ENCODE results near the gene AAGAB. TPM values are rescaled to one million over a fixed set of nuclear protein-coding genes. Genes with fewer than 3 reads are reported as not detected.

Gene AAGAB
- total and polyA plus RNA-seq, 8 donors: 11.2 to 89.5 (median 32.0) TPM

DNA sequence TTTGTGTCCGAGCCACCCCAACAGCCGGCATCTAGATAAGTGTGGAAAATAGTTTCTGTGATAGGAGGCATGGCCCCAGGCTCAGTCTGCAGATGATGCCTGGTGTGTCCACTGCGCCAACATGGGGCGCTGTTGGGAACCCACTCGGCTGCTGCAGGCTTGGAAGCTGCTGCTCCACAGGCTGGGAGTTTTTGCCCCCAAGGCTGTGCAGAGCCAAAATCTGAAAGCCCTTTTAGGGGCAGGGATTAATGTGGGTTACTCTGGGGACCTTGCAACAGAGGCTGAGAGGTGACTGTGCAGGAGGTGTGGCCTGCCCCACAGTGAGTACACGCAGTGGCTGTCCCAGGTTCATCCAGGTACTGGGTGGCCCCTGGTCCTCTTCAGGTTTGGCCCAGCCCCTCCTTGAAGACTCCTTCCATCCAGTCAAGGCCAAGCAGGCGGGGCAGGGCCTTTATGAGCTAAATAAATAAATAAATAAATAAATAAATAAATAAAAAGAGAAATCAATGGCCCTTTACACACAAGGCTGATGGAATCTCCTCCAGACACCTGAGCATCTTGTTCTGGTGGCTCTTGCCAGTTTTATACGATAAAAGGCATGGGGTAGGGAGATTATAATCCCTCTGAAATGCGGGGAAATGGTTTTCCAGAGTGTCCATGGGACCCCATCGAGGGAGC lies 73.8 kb downstream of the AAGAB start:
- no peak for DNase-seq
- H3K4me1 ChIP-seq: peaks cover 28 to 54% (median 39%) of the 10 kb centered on the region in 4 donors
- H3K27ac ChIP-seq: no peak overlapping the region
- 93 to 98% (median 96%) methylated on average over 9 to 10 of the region's 10 CpGs for WGBS, 5 donors
- no peaks in the 10 kb centered on the region for H3K9me3 ChIP-seq
- H3K27me3 ChIP-seq: no peaks in the 10 kb centered on the region
- peaks cover 11 to 65% (median 54%) of the 10 kb centered on the region in 4 donors for H3K36me3 ChIP-seq
- TF ChIP-seq POLR2A (IDR thresholded peaks at IDR 0.05) (no peak), EP300 (IDR thresholded peaks at IDR 0.05) (no peak), POLR2AphosphoS5 (IDR thresholded peaks at IDR 0.05) (no peak), CTCF (IDR thresholded peaks at IDR 0.05) (no peak)
- intact Hi-C loops (cut with DNase I; ENCODE audit: low total_unique reads): no loop called here
- H3K4me3 ChIP-seq: no peak overlapping the region

GRCh38 chr15:67180035-67180434 lies 74.4 kb downstream of the AAGAB start:
- TF ChIP-seq EP300 (IDR thresholded peaks at IDR 0.05) (no peak), POLR2AphosphoS5 (IDR thresholded peaks at IDR 0.05) (no peak)
- Histone ChIP-seq H3K27me3 (no peaks in the 10 kb centered on the region), H3K27ac (no peak overlapping the region), H3K4me3 (no peak overlapping the region), H3K9me3 (no peaks in the 10 kb centered on the region), H3K36me3 (peaks cover 7 to 58% (median 48%) of the 10 kb centered on the region in 4 donors), H3K4me1 (peaks cover 27 to 54% (median 40%) of the 10 kb centered on the region in 4 donors)
- DNase-seq: no peak
- intact Hi-C loops (cut with DNase I; ENCODE audit: low total_unique reads): no loop called here
- 91 to 97% (median 97%) methylated on average over 11 of the region's 11 CpGs for WGBS, 5 donors

GRCh38 chr15:67179411-67179995 lies 75.0 kb downstream of the AAGAB start:
- Histone ChIP-seq H3K4me1 (peaks cover 30 to 56% (median 44%) of the 10 kb centered on the region in 4 donors), H3K27me3 (no peaks in the 10 kb centered on the region), H3K27ac (peak overlapping the region in 1 of 5 donors; percentile 71), H3K36me3 (peaks cover 2 to 54% (median 46%) of the 10 kb centered on the region in 4 donors), H3K9me3 (no peaks in the 10 kb centered on the region), H3K4me3 (no peak overlapping the region)
- 94 to 100% (median 96%) methylated on average over 5 to 9 of the region's 9 CpGs for WGBS, 5 donors
- TF ChIP-seq CTCF (IDR thresholded peaks at IDR 0.05): no peak
- no peak for TF ChIP-seq POLR2A (IDR thresholded peaks at IDR 0.05)
- TF ChIP-seq POLR2AphosphoS5 (IDR thresholded peaks at IDR 0.05): no peak
- TF ChIP-seq EP300 (IDR thresholded peaks at IDR 0.05): no peak
- intact Hi-C loops (cut with DNase I; ENCODE audit: low total_unique reads): no loop called here
- no peak for DNase-seq

DNA sequence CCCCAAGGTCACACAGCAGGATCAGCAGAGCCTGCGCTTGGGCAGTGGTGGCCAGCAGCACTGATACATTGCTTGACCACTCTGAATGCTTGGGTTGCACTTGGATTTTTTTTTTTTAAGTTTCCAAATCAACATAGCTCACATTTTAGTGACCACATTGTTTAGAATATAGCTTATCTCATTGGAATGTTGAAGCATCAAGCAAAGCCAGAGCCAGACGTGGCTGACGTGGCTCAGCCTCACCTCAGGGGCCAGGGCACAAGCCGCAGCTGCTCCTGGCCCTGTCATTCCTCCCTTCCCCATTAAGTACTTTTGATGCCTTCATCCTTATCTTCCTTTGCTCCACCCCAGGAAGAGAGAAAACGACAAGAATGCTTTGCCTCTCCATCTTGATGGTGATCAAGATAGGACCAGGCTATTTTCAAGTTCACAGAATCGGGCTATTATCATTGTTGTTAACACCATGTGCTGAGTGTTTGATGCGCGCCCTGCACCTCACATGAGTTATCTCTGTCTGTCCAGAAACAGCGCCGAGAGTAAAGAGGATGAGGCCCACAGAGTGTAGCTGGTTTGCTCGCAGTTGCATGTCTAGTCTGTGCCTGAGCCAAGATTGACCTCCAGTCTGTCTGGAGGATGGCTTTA lies 75.8 kb downstream of the AAGAB start:
- WGBS, 5 donors: 63 to 69% (median 66%) methylated on average over 11 of the region's 11 CpGs
- TF ChIP-seq POLR2A (IDR thresholded peaks at IDR 0.05) (no peak), CTCF (IDR thresholded peaks at IDR 0.05) (no peak), POLR2AphosphoS5 (IDR thresholded peaks at IDR 0.05) (peak in 1 of 3 donors; percentile 63)
- Histone ChIP-seq H3K27ac (peak overlapping the region in 4 of 5 donors; percentile 34 to 72 (median 64)), H3K4me1 (peaks cover 32 to 58% (median 45%) of the 10 kb centered on the region in 4 donors), H3K27me3 (no peaks in the 10 kb centered on the region), H3K4me3 (no peak overlapping the region), H3K36me3 (peaks cover 0 to 56% (median 48%) of the 10 kb centered on the region in 4 donors), H3K9me3 (no peaks in the 10 kb centered on the region)
- intact Hi-C loops (cut with DNase I; ENCODE audit: low total_unique reads): no loop called here
- DNase-seq: peak in 1 of 2 donors; percentile 74

Data from stomach (tissue), 9 donors.